Muscle of leg (tissue), 11 donors: ENCODE results near the gene SPOUT1. TPM values are rescaled to one million over a fixed set of nuclear protein-coding genes. Genes with fewer than 3 reads are reported as not detected.

Source experiments
- DNase-seq: peaks from one replicate; pipeline ENCODE4 v3.0.0; 2013
- H3K27ac ChIP-seq: one replicate; pipeline ENCODE4 v1.5.1; 2013; ENCODE audit warnings: mild to moderate bottlenecking, low read length, control low read depth
- H3K27me3 ChIP-seq: one replicate; pipeline ENCODE4 v1.6.1; 2013; ENCODE audit warnings: low read length; ENCODE audit not compliant: control insufficient read depth, insufficient read depth
- H3K36me3 ChIP-seq: one replicate; pipeline ENCODE4 v1.6.1; 2013; ENCODE audit warnings: low read length; ENCODE audit not compliant: control insufficient read depth, insufficient read depth
- H3K4me1 ChIP-seq: one replicate; pipeline ENCODE4 v1.6.1; 2013; ENCODE audit warnings: low read length; ENCODE audit not compliant: control insufficient read depth, insufficient read depth
- H3K4me3 ChIP-seq: one replicate; pipeline ENCODE4 v1.5.1; 2013; ENCODE audit warnings: low read length, control low read depth
- H3K9me3 ChIP-seq: replicated peaks from 2 replicates; pipeline ENCODE4 v1.6.1; 2013; ENCODE audit warnings: low read depth, low read length; ENCODE audit not compliant: control insufficient read depth
- WGBS: methylation state at CpG from one replicate; pipeline ENCODE4 v1.1.5; 2013; ENCODE audit warnings: missing lambda C conversion rate; ENCODE audit not compliant: insufficient coverage; 5-methylcytosine and 5-hydroxymethylcytosine counted together
- polyA plus RNA-seq, 8 donors: library from polyadenylated mRNA; unstranded; fragments of 120-200 nt; gene quantifications; one replicate each; pipeline versions ENCODE4 v1.2.1 to v1.2.3, GENCODE V29; 2013; ENCODE audit warnings: inconsistent platforms in 1 of 8, low replicate concordance in 1 of 8; ENCODE audit not compliant: insufficient read length in 8 of 8, insufficient read depth in 1 of 8
- total RNA-seq: library from RNA; stranded (reverse); fragments of 120-200 nt; gene quantifications from one replicate; pipeline ENCODE4 v1.2.4, GENCODE V29; 2013

SPOUT1 gene
- total and polyA plus RNA-seq, 9 donors: 18.5 to 33.2 (median 25.3) TPM

GRCh38 chr9:128792978-128793686 is 36.5 kb downstream of the SPOUT1 start:
- Histone ChIP-seq H3K4me1 (peaks cover 6% of the 10 kb centered on the region), H3K27me3 (no peaks in the 10 kb centered on the region), H3K4me3 (no peak overlapping the region), H3K36me3 (peaks cover 81% of the 10 kb centered on the region), H3K9me3 (no peaks in the 10 kb centered on the region), H3K27ac (no peak overlapping the region)
- DNase-seq: no peak
- WGBS: 96% methylated on average over 6 of the region's 8 CpGs

GRCh38 chr9:128792134-128792533 is 37.5 kb downstream of the SPOUT1 start:
- Histone ChIP-seq H3K36me3 (peaks cover 72% of the 10 kb centered on the region), H3K9me3 (no peaks in the 10 kb centered on the region), H3K4me1 (peaks cover 12% of the 10 kb centered on the region), H3K27ac (no peak overlapping the region), H3K27me3 (no peaks in the 10 kb centered on the region), H3K4me3 (no peak overlapping the region)
- no peak for DNase-seq
- WGBS: 94% methylated on average over 9 of the region's 9 CpGs

- no peaks in the 10 kb centered on the region for H3K27me3 ChIP-seq
- DNase-seq: no peak
- peaks cover 62% of the 10 kb centered on the region for H3K36me3 ChIP-seq
- H3K27ac ChIP-seq: no peak overlapping the region
- peaks cover 18% of the 10 kb centered on the region for H3K4me1 ChIP-seq
- H3K4me3 ChIP-seq: no peak overlapping the region
- 70% methylated on average over 2 of the region's 4 CpGs for WGBS
- no peaks in the 10 kb centered on the region for H3K9me3 ChIP-seq
These were observed 39.1 kb downstream of the SPOUT1 start for GRCh38 chr9:128790536-128790935.

- peak overlapping the region; percentile 99 for H3K4me3 ChIP-seq
- H3K4me1 ChIP-seq: peaks cover 24% of the 10 kb centered on the region
- no peak overlapping the region for H3K27ac ChIP-seq
- DNase-seq: no peak
- 25% methylated on average over 1 of the region's 1 CpG for WGBS
- peaks cover 44% of the 10 kb centered on the region for H3K36me3 ChIP-seq
- no peaks in the 10 kb centered on the region for H3K9me3 ChIP-seq
- H3K27me3 ChIP-seq: no peaks in the 10 kb centered on the region
These were observed 41.1 kb downstream of the SPOUT1 start for GRCh38 chr9:128788445-128788844.

DNA sequence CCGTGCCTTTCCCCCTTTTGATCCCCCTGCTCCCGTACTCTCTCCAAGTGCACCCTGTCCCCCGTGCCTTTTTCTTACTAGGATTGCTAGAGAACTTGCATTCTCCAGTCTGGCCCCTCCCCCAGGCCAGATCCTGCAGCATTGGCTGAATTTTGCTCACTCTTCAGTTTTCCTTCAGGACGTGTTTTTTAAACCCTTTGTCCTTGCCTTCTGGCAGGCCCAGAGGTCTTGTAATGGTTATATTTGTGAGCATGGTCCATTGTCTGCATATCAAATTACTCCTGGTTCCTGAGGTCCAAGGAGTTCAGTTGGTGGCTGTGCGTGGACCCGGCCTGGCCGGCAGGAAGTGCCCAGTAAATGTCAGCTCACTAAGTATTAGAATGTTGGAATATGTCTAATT is 41.9 kb downstream of the SPOUT1 start:
- peak overlapping the region; percentile 99 for H3K4me3 ChIP-seq
- DNase-seq: peak; percentile 46
- H3K9me3 ChIP-seq: no peaks in the 10 kb centered on the region
- H3K36me3 ChIP-seq: peaks cover 36% of the 10 kb centered on the region
- no peaks in the 10 kb centered on the region for H3K27me3 ChIP-seq
- 0% methylated on average over 2 of the region's 7 CpGs for WGBS
- H3K4me1 ChIP-seq: peaks cover 28% of the 10 kb centered on the region
- peak overlapping the region; percentile 84 for H3K27ac ChIP-seq

DNA sequence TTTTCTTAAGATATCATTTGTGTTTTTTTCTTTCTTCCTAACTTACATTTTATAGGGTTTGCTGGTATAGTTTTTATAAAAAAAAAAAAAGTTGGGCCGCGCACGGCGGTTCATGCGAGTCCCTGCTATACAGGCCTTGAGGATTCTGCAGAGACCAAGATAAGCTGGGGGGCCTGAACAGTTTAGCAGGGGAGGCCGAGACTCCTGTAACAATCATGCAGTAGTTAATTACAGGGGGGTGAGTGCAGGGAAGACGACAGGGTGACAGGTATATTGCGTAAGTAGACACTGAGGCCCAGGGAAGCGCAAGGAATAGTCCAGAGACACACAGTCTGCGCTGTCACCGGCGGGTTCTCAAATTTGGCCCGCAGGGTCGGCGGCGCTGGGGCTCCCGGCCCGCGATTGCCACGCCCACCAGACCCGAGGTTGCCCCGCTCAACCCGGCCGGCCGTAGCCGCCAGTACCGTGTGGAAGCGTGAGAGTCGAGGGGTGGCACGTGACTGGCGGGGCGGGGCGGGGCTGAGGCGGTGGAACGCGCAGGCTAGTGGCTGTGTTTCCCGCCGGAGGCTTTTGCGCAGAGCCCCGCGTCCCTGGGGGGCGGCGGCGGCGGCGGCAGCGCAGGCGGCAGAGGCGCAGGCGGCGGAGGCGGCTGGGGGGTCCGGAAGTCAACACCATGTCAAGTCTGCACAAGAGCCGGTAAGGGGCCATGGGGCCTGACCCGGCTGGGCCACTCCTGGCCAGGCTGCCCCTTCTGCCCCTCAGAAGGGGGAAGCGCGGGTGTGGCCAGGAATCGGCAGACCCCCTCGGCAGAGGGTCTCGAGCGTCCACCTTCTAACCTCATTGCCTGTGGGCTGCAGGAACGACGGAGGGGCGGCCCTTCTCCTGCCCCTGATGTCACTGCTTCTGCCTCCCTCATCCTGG is 42.7 kb downstream of the SPOUT1 start, which contains the start of gene TBC1D13:
Gene TBC1D13, plus strand, starts transcription at position 573 of the 921 bp plus-strand sequence. Its CDS starts 101 bp downstream, at position 674.
- 4% methylated on average over 64 of the region's 64 CpGs for WGBS

GRCh38 chr9:128785427-128785826 is 44.2 kb downstream of the SPOUT1 start:
- peaks cover 14% of the 10 kb centered on the region for H3K36me3 ChIP-seq
- WGBS: 100% methylated on average over 1 of the region's 6 CpGs
- H3K27me3 ChIP-seq: no peaks in the 10 kb centered on the region
- no peak overlapping the region for H3K27ac ChIP-seq
- peaks cover 31% of the 10 kb centered on the region for H3K4me1 ChIP-seq
- DNase-seq: no peak
- no peak overlapping the region for H3K4me3 ChIP-seq
- peaks cover 4% of the 10 kb centered on the region for H3K9me3 ChIP-seq

More for the DNA sequence above, 42.7 kb downstream of the SPOUT1 start, which contains the start of gene TBC1D13:
- DNase-seq: peak; percentile 90
- Histone ChIP-seq H3K27me3 (no peaks in the 10 kb centered on the region), H3K4me1 (peaks cover 31% of the 10 kb centered on the region), H3K9me3 (no peaks in the 10 kb centered on the region), H3K36me3 (peaks cover 29% of the 10 kb centered on the region), H3K4me3 (peak within 1 kb of the TSS; percentile 99), H3K27ac (peak within 1 kb of the TSS; percentile 92)

DNA sequence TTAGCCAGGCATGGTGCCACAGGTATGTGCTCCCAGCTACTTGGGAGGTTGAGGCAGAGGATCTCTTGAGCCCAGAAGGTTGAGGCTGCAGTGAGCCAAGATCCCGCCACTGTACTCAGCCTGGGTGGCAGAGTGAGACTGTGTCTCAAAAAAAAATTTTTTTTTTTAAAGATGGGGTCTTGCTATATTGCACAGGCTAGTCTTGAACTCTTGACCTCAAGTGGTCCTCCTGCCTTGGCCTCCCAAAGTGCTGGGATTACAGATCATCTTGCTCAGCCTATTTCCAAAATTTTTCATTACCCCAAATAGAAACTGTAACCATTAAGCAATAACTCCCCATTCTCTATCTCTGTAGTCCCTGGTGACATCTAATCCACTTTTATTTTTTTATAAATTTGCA is 46.9 kb downstream of the SPOUT1 start:
- Histone ChIP-seq H3K27me3 (no peaks in the 10 kb centered on the region), H3K36me3 (no peaks in the 10 kb centered on the region), H3K9me3 (peaks cover 4% of the 10 kb centered on the region), H3K4me1 (peaks cover 21% of the 10 kb centered on the region), H3K4me3 (no peak overlapping the region), H3K27ac (peak overlapping the region; percentile 89)
- no CpG with 5 or more reads among the region's 1 CpG for WGBS
- DNase-seq: no peak

- Histone ChIP-seq H3K27ac (no peak overlapping the region), H3K4me3 (no peak overlapping the region), H3K9me3 (peaks cover 4% of the 10 kb centered on the region), H3K27me3 (no peaks in the 10 kb centered on the region), H3K36me3 (no peaks in the 10 kb centered on the region), H3K4me1 (peaks cover 14% of the 10 kb centered on the region)
- 82% methylated on average over 2 of the region's 7 CpGs for WGBS
- no peak for DNase-seq
These were observed 48.2 kb downstream of the SPOUT1 start for GRCh38 chr9:128781187-128782070.
